ENCODE measurements around the gene DPY19L3.
"Not testable (repeated sequence)": the region's sequence is repeated elsewhere in the genome, so short reads cannot be mapped to it uniquely, and the experiment has no call there.

Gene DPY19L3

DNA sequence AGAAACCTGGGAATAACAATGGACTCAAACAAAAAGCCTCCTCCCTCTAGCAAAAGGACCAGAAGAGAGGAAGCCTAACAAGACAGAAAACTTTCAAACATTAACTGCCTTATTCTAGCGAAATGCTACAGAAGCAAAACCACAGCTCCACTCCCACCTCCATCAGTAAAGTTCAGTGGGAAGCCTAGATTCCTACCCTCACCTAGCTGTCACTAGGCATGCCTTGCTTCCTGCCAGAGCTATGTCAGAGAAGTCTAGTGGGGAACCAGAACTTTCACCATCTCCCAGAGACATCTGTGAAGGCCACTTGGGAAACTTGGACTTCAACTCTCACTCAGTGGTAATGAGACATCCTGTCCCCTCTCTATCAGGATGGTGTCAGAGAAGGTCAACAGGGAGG lies 37.1 kb downstream of the DPY19L3 start:
- DNase-seq (ENCODE audit: low spot score) = no peak

DNA sequence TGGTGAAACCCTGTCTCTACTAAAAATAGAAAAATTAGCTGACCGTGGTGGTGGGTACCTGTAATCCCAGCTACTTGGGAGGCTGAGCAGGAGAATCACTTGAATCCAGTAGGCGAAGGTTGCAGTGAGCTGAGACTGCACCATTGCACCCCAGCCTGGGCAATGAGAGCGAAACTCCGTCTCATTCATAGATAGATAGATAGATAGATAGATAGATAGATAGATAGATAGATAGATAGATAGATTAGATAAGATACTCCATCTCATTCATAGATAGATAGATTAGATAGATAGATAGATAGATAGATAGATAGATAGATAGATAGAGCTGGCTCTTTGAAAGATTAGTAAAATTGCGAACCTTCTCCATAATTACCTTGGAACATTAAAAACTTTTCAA lies 42.0 kb downstream of the DPY19L3 start:
- DNase-seq (ENCODE audit: low spot score) = not testable (repeated sequence)

DNA sequence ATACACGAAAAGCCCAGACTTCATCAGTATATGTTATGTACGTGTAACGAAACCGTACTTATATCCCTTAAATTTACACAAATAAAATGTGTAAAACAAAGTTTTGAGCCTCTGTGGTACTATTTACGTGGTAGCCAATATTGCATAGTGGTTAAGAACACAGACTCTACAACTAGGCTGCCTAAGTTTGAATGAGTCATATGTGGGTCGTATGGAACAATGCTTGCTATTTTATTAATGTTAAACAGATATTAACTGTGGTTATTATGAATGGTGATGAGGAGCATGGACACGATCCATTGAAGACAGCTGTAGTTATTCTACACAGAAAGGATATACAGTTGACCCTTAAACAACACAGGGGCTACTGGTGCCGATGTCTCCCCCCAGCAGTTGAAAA lies 42.5 kb downstream of the DPY19L3 start:
- no peak for DNase-seq (ENCODE audit: low spot score)

DNA sequence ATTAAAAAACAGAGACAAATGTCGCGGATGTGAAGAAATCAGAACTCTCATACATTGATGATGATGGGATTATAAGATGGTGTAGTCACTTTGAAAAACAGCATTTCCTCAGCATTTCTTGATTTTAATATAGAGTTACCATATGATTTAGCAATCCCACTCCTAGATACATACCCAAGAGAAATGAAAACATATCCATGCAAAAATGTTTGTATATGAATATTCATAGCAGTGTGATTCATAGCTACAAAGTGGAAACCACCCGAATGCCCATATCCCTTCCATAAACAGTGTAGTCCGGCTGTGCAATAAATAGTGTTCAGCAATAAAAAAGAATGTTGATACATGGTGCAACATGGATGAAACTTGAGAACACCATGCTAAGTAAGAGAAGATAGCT lies 44.6 kb downstream of the DPY19L3 start:
- no peak for DNase-seq (ENCODE audit: low spot score)

DNA sequence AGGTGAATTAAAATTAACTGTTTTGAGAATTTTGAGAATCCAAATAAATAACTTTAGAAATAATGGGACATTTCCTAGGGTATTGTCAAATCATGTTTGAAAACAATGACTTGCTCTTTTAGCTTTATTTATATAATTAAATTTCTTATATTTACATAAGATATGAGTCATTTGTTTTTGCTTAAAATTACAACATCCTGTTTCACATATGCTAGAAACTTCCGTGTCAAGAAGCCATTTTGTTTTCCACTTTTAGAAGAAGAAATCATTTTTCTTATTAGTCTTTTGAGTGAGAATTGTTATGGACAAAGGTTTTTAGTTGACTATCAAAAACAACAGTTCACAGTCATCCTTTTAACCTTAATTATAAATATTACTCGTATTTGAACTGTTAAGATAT lies 48.2 kb downstream of the DPY19L3 start:
- no peak for DNase-seq (ENCODE audit: low spot score)

DNA sequence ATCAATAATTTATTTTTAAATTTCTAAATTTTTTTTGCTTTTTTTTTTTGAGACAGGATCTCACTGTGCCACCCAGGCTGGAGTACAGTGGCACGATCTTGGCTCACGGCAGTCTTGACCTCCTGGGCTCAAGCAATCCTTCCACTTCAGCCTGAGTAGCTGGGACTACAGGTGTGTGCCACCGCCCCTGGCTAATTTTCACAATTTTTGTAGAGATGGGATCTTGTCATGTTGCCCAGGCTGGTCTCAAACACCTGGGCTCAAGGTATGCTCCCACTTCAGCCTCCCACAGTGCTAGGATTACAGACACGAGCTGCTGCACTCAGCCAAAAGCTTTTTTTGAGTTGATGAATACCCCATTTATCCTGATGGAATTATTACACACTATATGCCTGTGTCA lies 50.8 kb downstream of the DPY19L3 start:
- DNase-seq (ENCODE audit: low spot score) = no peak

DNA sequence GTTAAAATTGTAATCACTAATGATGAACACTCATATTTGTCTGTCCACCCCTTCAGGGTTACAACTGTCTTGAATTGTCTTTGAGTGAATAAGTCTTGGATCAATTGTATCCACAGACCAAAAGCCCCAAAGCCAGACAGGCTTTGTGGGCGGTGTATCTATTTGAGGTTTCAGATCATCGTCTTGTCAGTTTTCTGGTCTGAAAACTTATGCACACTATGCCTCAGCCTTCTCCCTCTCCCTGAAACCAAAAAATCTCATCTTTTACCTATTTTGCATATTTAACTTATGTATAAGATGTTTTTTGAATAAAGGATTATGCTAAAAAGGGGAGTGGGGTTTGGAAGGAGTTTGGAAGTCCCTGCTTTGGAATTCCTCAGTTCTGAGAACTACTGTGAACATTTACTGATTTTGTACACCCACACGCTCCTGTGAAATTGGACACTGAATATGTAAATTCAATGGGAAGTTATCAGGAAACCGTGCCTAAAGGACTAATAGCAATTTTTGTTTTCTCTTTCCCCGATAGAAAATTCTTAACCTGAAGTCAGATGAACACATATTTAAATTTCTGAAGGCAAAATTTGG lies 52.1 kb downstream of the DPY19L3 start:
- DNase-seq (ENCODE audit: low spot score) = no peak

DNA sequence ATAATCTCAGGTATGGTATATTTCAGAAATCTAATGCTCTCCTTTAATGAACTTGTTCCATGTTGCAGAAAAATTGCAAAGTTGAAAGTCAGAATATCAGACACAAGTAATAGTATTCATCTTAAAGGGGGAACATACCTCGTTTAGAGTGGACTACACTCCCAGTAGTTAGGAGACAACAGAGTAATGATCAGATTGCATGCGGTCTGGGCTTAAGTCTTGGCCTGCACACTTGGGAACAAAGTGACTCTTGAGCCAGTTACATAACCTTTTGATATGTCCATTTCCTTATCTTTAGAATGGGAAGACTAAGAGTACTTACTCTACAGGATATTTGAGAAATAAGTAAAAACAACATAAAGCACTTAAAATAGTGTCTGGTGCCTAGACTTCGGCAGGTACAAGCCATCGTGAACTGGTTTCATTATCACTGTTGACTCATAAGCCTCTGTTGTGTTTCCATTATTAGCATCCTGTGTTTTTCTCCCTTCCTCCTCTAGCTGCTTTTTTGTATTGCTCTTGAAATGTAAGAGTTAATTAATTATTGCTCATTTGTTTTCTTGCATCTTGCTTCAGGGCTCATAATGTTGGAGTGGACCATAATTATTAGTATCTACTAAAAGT lies 53.0 kb downstream of the DPY19L3 start:
- DNase-seq (ENCODE audit: low spot score) = no peak

DNA sequence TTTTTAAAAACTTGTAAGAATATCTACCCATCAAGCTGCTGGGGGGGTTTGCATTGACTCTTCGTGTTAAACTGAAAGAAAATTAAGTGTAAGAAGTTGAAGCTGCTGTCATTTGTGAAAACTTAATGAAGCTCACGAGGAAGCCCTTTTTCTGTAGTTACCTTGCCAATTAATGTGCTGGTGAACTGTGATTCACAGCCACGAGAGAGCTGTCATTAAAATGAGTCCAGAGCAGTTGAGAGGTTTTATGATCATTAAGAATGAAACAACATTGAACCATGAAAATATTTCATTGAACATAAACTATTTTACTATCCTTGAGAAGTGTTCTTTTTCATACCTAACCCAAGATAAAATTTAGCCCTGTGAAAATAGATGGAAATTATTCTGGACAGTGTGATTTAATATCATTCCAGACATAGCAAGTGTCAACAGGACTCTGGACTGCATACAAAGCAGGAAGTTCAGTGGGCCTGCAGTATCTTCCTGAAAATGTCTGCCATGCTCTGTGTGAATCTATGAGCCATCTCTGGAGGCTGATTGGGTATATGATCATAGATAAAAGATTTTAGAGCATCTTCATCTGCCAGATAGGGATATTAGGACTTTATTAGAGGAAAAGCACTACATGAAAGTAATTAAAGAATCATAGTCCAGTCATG lies 53.8 kb downstream of the DPY19L3 start:
- no peak for DNase-seq (ENCODE audit: low spot score)

DNA sequence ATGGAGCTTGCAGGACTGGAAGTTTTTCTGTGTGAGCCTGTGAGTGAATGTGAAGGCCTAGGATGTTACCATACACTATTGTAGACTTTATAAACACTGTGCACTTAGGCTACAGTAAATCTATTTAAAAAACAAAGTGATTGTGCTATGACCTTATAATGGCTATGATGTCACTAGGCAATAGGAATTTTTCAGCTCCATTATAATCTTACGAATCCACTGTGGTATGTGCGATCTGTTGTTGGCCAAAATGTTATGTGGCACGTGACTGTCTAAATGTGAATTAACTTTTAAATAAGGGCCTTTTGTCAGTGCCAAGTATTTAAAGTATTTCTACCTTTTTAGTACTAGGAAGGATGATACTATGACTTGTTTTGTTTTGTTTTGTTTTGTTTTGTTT lies 54.9 kb downstream of the DPY19L3 start:
- no peak for DNase-seq (ENCODE audit: low spot score)

DNA sequence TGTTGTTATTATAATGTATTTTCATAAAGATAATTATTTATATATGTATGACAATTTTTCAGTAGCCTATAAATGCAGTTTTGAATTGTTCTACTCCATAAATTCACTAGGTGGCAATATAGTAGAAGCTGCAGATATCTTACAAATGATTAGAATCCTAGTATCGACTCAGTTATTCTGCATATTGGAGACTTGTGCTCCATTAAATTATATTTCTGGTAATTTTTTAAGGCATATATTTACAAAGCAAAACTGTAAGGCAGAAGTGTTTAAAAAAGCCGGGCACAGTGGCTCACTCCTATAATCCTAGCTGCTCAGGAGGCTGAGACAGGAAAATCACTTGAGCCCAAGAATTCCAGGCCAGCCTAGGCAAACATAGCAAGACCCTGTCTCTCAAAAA lies 58.7 kb downstream of the DPY19L3 start:
- DNase-seq (ENCODE audit: low spot score) = no peak

DNA sequence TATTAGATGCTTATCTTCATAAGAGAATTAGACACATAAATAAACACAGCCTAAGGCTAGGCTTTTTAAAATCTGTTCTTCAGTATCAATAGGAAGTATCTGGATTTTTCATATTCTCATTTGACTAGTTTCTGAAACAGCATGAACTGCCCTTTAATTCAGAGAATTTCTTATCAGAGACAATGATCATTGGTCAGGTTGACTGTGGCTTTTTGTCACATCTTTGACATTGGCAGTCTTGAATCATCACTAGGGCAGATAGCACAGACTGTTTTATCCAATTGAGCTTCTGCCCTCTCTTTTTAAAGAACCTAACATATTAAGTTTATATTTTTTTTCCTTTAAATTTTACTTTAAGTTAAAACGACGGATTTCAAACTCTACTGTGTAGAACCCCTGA lies 59.6 kb downstream of the DPY19L3 start:
- no peak for DNase-seq (ENCODE audit: low spot score)

DNA sequence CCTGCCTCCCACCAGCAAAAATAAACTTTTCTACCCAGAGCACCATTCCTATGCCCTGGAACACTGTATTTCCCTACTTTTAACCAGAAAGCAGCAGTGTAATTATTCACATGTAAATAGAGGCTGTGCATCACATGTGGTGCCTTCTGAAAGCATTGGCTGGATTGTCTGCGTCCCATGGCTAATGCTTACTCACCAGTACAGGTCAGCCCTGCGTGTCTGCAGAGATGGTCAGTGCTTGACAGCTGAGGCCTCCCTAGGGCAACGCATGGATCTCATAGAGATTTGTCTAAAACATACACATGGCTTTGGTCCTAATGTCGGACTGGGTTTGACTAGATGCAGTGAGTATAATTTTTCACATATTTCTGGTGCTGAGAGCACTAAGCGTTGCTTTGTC lies 64.2 kb downstream of the DPY19L3 start:
- DNase-seq (ENCODE audit: low spot score) = no peak

DNA sequence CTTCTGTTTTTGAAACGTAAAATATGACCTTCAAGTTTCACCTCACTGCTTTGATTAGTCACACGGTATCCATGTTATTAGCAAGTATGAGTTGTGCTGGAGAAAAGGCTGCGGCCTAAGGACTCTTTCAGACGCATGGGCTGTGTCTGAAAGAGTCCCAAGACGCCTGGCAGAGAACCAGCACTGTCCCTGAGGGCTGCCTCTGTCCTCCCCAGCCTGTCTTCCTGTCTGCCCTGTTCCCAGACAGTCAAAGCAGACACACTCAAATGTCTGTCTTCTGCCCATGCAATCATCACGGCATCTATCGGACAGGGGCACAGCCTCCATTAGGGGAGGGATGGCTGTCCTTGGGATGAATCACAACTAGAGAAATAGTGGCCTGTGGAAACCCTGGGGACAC lies 65.5 kb downstream of the DPY19L3 start:
- no peak for DNase-seq (ENCODE audit: low spot score)

DNA sequence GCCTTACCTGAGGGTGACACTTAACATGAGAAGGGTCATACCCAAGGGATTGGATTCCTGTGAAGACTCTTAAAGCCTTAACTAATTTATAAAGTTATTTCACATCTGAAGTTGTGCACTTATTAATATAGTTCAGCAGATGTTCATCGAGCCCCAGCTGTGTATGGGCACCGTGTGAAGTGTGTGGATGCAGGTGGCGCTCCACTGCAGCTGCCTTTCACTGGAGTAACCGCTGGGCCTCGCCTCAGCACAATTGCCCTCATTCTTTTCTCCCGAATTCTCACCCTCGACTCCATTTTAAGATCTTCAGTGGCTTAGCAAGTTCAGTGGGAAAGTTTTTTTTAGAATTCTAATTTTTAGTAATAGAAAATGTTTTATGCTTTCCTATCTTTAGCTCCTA lies 66.2 kb downstream of the DPY19L3 start:
- DNase-seq (ENCODE audit: low spot score) = no peak

DNA sequence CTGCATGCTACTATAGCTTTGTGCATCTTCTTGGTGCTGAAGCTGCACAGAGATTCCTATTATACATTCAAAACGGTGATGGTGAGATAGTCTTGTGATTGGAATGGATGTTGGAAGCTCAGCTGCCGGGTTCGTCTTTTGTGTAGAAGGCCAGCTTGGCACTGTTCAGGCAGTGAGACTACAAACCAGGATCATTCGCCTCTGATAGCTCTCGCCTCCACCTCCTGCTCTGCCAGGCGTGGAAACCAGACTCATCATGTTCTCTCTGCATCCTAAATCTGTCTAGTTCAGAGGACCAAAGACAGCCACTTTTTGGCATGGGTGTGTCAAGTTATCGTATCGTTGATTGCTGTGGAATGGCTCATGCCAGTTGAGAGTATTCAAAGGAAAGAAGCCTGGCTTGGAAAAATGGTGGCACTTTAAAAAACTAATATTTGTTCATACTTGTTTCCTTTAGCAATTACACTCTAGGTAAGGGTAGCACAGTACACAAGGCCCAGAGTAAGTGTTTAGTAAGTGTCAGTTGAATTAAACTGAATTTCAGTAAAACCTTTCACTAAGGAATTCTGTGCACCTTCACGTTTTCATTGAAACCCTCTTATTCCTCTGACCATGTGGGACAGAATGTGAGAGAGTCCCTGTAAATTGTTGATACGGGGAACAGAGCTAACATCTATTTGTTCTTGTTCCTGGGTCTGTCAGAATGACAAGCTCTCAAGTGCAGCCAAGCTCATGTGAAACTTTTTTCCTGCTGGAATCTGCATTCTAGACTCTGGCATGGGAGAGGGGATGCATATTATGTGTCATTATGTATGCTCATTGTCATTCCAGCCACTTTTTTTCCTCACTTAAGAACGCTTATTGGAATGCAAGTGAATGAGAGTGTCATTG lies 69.8 kb downstream of the DPY19L3 start:
- no peak for DNase-seq (ENCODE audit: low spot score)

DNA sequence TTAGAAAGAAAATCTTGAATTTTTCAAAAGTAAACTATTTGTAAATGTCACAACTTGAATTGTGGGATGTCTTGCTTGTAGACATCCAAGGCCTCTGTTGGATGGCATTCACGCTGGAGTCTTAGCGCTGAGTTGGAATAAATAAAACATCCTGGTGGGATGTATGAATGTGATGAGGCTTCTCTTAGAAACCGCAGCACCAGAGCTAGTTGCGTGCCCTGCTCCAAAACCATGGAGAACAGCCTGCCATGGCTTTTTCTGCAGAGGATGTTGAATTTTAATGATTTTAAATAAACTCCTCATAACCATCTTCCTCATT lies 70.4 kb downstream of the DPY19L3 start:
- DNase-seq (ENCODE audit: low spot score) = no peak

DNA sequence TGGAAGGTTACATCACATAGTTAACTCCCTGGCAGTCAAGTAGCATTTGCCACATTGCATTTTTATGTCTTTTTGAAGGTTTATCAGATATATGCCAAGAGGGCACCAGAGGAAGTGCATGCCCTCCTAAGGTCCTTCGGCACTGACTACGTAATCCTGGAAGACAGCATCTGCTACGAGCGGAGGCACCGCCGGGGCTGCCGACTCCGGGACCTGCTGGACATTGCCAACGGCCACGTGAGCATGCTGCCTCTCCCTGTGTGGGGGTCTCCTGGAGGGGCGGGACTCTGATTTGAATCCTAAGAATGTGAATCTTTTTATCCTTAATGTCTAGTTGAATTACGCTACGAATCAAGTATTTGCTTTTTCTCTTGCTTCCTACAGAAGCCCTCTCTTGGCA lies 74.8 kb downstream of the DPY19L3 start:
- DNase-seq (ENCODE audit: low spot score) = no peak

DNA sequence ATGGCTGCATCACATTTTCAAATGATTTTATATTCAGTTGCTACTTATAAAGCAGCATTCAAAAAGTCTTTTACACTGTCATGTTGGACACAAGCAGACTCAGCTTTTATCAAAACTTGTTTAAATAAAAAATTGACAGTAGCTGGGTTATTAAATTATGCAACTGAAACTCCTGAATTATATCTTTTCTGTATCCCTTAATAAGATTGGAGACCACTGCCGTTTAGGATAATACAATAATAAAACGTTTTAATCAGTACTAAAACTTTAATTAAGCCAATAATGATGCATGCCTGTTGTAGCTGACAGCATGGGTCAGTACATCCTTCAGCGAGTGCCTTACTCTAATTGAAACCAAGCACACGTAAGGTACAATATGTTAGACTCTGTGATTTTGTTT lies 78.0 kb downstream of the DPY19L3 start:
- no peak for DNase-seq (ENCODE audit: low spot score)

DNA sequence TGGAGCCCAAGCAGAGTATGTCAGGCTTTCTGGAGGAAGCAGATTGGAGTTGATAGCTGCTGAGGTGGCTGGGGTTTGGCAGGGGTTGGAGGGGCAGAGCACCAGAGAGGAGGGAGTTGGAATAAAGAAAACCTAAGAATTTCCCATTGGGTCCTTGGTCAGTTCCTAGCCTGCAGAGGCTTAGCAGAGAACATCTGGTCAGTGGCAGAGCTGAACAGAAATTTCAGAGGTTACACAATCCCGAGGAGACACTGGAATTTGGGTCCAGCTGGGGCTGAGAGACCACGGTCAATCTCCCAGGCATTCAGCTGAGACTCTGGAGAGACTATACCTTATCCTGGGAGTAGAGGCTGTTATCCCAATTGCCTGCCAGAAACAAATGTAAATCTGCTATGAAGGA lies 84.4 kb downstream of the DPY19L3 start:
- DNase-seq (ENCODE audit: low spot score) = no peak

DNA sequence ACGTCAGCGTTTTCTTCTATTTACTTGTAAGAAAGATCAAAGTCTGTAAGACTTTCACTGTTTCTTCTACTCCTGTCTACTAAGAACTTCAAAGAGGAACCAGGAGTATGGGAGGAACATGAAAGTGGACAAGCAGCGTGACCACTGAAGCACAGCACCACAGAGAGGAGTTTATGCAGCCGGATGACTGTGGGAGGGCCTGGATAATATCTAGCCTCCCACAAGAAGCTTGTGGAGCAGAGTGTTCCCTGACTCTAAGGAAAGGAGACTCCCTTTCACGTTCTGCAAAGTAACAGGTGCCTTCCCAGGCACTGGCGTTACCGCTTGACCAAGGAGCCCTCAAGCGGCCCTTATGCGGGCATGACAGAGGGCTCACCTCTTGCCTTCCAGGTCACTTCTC lies 91.8 kb downstream of the DPY19L3 start:
- DNase-seq (ENCODE audit: low spot score) = no peak

DNA sequence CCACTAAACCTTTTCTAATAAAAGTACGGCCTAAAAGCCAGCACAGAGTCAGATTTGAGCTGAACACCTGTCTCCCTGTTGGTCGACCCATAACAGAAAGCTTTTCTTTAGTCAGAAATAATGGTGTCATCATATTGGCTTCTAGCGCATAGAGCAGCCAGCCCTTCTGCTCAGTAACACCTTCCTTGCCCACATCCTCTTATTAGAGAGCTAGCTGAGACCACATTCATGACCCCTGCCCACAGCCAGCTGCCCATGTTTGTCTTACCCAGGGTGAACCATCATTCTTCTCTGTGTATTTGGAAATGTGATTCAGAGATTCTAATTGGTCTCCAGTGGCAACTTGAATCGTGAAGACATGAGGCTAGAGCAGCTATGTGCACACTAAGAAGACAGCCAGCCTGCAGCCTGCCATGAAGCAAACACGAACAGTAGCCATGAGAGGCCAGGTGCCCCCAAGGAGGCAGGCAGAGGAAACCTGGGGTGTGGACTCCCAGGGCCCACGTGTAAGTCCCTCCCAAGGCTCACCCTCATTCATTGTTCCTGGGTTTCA lies 93.2 kb downstream of the DPY19L3 start:
- no peak for DNase-seq (ENCODE audit: low spot score)

DNA sequence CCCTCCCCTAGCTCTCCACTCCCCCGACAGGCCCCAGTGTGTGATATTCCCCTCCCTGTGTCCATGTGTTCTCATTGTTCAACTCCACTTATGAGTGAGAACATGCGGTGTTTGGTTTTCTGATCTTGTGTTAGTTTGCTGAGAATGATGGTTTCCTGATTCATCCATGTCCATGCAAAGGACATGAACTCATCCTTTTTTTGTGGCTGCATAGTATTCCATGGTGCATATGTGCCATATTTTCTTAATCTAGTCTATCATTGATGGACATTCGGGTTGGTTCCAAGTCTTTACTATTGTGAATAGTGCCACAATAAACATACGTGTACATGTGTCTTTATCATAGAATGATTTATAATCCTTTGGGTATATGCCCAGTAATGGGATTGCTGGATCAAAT lies 106.9 kb downstream of the DPY19L3 start:
- not testable (repeated sequence) for DNase-seq (ENCODE audit: low spot score)

Measured in CD4-positive, alpha-beta T cell treated with Interleukin-6 at 100 ng/mL for 8 hours (primary cell).